ENCODE measurements around the gene ASCL4. TPM values are rescaled to one million over a fixed set of nuclear protein-coding genes. Genes with fewer than 3 reads are reported as not detected.

Gene ASCL4
- total and polyA plus RNA-seq, 2 of the 13 experiments (the other 11 are each of a cell fraction or from before 2014, with no cell fraction given): not detected

GRCh38 chr12:107760207-107760808 lies 14.2 kb upstream of the ASCL4 start (continued):
- TF ChIP-seq STAT6 (CRISPR knock-in tag; IDR thresholded peaks at IDR 0.05; ENCODE audit: borderline replicate concordance): no peak
- TF ChIP-seq IKZF4 (CRISPR knock-in tag; IDR thresholded peaks at IDR 0.05; ENCODE audit: borderline replicate concordance, low read depth, not compliant biosample characterization): peak; percentile 13
- no peak for TF ChIP-seq CCAR2 (optimal IDR thresholded peaks at IDR 0.05; ENCODE audit: low read depth, low read length)
- no peak for TF ChIP-seq ZNF282 (IDR thresholded peaks at IDR 0.05; ENCODE audit: partially characterized antibody)
- TF ChIP-seq ATF2 (CRISPR knock-in tag; IDR thresholded peaks at IDR 0.05): no peak
- TF ChIP-seq ZNF564 (CRISPR knock-in tag; IDR thresholded peaks at IDR 0.05): peak; percentile 45; the same call in 1 of the 2 replicates
- TF ChIP-seq ZNF280D (CRISPR knock-in tag; IDR thresholded peaks at IDR 0.05): no peak
- TF ChIP-seq MYC (CRISPR knock-in tag; IDR thresholded peaks at IDR 0.05; ENCODE audit: borderline replicate concordance): 0 out of 2 replicates have a peak, but pooled peaks have one; percentile 10
- no peak for TF ChIP-seq ATF1 (CRISPR knock-in tag; IDR thresholded peaks at IDR 0.05)
- no peak for TF ChIP-seq TEF (CRISPR knock-in tag; IDR thresholded peaks at IDR 0.05)
- no peak for TF ChIP-seq UBTF (CRISPR knock-in tag; IDR thresholded peaks at IDR 0.05)
- no peak for TF ChIP-seq ZNF670 (CRISPR knock-in tag; IDR thresholded peaks at IDR 0.05; ENCODE audit: borderline replicate concordance)
- TF ChIP-seq TGIF2 (CRISPR knock-in tag; IDR thresholded peaks at IDR 0.05): no peak
- TF ChIP-seq RFX1 (IDR thresholded peaks at IDR 0.05): no peak
- TF ChIP-seq ZNF615 (CRISPR knock-in tag; IDR thresholded peaks at IDR 0.05; ENCODE audit: borderline replicate concordance): no peak
